Measurements from ENCODE around the gene KRTAP9-9.
"Not testable (repeated sequence)": the region's sequence is repeated elsewhere in the genome, so short reads cannot be mapped to it uniquely, and the experiment has no call there.

The KRTAP9-9 gene

GRCh38 chr17:41267711-41268110 is 12.5 kb downstream of the KRTAP9-9 start:
- no peak for FAIRE-seq

- FAIRE-seq, result not testable (repeated sequence)
Observed at GRCh38 chr17:41271323-41271722, 16.1 kb downstream of the KRTAP9-9 start.

- no peak for FAIRE-seq
Observed at GRCh38 chr17:41271858-41272257, 16.7 kb downstream of the KRTAP9-9 start.

GRCh38 chr17:41275648-41276190 is 20.5 kb downstream of the KRTAP9-9 start, which contains the start of gene KRTAP9-7:
Gene KRTAP9-7, plus strand, starts transcription at chr17:41275698. Its CDS starts 0 bp downstream, at chr17:41275698.
- FAIRE-seq, result not testable (repeated sequence)

GRCh38 chr17:41278176-41278955 is 23.2 kb downstream of the KRTAP9-9 start:
- FAIRE-seq, result no peak

GRCh38 chr17:41284043-41284442 is 28.9 kb downstream of the KRTAP9-9 start:
- no peak for FAIRE-seq

- FAIRE-seq, result no peak
Observed at GRCh38 chr17:41284546-41284945, 29.4 kb downstream of the KRTAP9-9 start.

GRCh38 chr17:41287050-41287449 is 31.9 kb downstream of the KRTAP9-9 start:
- no peak for FAIRE-seq

GRCh38 chr17:41294016-41294415 is 38.8 kb downstream of the KRTAP9-9 start:
- FAIRE-seq, result no peak

GRCh38 chr17:41296846-41297245 is 41.7 kb downstream of the KRTAP9-9 start:
- no peak for FAIRE-seq

- no peak for FAIRE-seq
Observed at GRCh38 chr17:41298458-41299135, 43.4 kb downstream of the KRTAP9-9 start.

- FAIRE-seq, result no peak
Observed at GRCh38 chr17:41301204-41301790, 46.1 kb downstream of the KRTAP9-9 start.

- no peak for FAIRE-seq
Observed at GRCh38 chr17:41301916-41302901, 47.0 kb downstream of the KRTAP9-9 start, which contains the start of gene KRTAP29-1. Gene KRTAP29-1, minus strand, starts transcription at chr17:41302851. Its CDS starts 0 bp downstream, at chr17:41302851.

- no peak for FAIRE-seq
Observed at GRCh38 chr17:41302981-41303380, 47.8 kb downstream of the KRTAP9-9 start.

- no peak for FAIRE-seq
Observed at GRCh38 chr17:41304091-41304490, 48.9 kb downstream of the KRTAP9-9 start.

Measured in A204.1 (cell line).